ENCODE measurements around the gene DMRT1.

Gene DMRT1

GRCh38 chr9:1005043-1005667 is 163.7 kb downstream of the DMRT1 start:
- no peak for DNase-seq

- DNase-seq: no peak
These were observed 165.8 kb downstream of the DMRT1 start for GRCh38 chr9:1007312-1007711.

- DNase-seq: no peak
These were observed 166.7 kb downstream of the DMRT1 start for GRCh38 chr9:1008216-1008615.

- peak; percentile 70 for DNase-seq
These were observed 167.7 kb downstream of the DMRT1 start for GRCh38 chr9:1009101-1009707.

- no peak for DNase-seq
These were observed 171.5 kb downstream of the DMRT1 start for GRCh38 chr9:1013021-1013420.

- DNase-seq: no peak
These were observed 172.7 kb downstream of the DMRT1 start for GRCh38 chr9:1014225-1014624.

- DNase-seq: no peak
These were observed 173.1 kb downstream of the DMRT1 start for GRCh38 chr9:1014640-1015039.

- no peak for DNase-seq
These were observed 176.6 kb downstream of the DMRT1 start for GRCh38 chr9:1018121-1018520.

Measured in NCI-H1105 (cell line).